GM12801 (cell line): ENCODE results near the gene TEX2.

Experiments used
- TF ChIP-seq, protein P1 (sequence below): IDR thresholded peaks from one replicate; pipeline ENCODE4 v1.5.1; 2011; ENCODE audit warnings: control low read depth; ENCODE audit not compliant: insufficient read length; ENCODE audit errors: extremely low read depth

TEX2 gene

DNA sequence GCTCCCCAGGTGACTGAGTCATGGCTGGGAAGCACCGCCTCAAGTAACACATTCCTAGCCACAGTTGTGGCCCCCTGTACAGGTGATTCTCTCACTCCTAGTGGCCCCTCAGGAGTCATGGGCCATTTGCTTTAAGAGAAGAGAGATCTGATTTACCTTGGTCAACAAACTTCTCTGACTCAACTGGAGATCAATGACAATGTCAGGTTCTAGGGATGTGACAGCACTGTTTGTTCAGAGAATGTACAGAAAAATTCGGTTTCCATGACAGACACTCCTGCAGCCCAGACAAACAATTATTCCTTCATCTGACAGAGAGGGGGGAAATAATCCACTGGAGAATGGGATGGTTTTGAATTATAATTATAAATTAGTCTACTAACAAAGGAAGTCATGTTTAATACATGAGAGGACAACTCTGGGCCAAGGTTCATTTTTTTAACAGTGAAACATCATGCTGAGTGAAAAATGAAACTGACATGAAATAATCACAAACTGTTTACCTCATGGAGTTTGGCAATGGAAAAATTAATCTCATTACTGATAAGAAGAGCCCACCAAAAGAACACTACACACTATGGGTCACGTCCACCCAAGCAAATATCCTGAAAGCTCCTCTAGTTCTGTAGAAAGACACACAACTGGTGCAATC, 142.8 kb downstream of the TEX2 start:
- TF ChIP-seq, protein P1, sequence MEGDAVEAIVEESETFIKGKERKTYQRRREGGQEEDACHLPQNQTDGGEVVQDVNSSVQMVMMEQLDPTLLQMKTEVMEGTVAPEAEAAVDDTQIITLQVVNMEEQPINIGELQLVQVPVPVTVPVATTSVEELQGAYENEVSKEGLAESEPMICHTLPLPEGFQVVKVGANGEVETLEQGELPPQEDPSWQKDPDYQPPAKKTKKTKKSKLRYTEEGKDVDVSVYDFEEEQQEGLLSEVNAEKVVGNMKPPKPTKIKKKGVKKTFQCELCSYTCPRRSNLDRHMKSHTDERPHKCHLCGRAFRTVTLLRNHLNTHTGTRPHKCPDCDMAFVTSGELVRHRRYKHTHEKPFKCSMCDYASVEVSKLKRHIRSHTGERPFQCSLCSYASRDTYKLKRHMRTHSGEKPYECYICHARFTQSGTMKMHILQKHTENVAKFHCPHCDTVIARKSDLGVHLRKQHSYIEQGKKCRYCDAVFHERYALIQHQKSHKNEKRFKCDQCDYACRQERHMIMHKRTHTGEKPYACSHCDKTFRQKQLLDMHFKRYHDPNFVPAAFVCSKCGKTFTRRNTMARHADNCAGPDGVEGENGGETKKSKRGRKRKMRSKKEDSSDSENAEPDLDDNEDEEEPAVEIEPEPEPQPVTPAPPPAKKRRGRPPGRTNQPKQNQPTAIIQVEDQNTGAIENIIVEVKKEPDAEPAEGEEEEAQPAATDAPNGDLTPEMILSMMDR, result no peak

- TF ChIP-seq, protein P1, result no peak
Measured at GRCh38 chr17:64117981-64118979, 144.8 kb downstream of the TEX2 start.

DNA sequence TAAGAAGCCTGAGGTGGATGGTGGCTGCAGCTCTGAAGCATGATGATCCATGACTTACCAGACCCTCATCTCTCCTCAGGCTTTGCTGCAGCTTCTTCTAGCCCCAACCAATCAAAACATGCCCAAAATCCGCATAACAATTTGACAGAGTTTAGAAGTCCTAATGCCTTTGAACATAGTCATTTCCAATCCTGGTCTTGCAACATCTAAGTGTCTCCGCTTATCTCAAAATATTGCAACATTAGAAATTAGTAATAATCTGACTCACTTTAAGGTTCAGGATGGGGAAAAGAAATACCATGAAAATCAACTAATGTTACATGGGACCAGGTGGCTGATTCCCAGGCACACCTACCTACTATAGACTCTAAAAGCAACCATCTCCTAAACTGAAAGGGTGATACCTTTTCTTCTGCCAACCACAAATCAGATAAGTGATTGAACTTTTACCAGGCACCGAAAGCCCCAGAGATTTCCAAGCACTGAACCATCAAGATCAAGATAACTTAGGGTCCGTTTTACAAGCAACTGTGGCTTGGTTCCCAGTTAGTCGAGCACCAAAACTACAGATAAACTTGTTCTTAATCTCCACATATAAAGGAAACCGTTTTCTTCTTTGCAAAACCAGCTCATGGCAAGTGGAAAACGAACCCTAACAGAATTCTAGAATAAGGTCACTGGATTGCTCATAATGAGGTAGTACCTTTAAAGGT, 147.1 kb downstream of the TEX2 start:
- TF ChIP-seq, protein P1, result no peak

DNA sequence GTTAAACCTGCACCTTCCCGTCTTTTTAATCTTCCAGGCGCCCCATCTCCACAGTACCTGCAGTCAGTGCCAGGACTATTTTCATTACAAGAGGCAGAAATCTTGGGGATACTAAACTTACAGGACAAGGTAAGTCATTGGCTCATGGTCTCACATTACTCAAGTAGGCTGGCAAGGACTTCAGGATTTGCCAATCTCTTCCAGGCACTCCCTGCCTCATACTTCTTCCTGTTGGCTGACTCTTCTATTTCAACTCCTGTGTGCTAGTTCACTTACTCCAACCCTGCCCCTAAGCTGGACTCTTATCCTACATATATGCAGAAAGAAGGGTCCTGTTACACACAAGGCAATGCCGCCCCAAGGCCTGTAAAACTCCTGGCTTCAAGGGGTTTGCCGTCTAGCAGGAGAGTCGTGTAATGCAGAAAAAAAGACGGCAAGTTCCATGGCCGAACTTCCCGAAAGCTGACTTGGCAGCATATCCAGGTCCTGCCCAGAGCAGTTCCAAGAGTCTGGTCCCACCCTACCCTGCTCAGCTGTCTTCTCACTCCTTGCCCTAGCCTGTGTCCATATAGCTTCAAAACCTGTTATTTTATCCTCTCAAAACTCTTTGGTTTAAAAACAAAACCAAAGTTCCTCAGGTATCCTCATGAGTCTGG, 147.9 kb downstream of the TEX2 start:
- TF ChIP-seq, protein P1, result no peak

DNA sequence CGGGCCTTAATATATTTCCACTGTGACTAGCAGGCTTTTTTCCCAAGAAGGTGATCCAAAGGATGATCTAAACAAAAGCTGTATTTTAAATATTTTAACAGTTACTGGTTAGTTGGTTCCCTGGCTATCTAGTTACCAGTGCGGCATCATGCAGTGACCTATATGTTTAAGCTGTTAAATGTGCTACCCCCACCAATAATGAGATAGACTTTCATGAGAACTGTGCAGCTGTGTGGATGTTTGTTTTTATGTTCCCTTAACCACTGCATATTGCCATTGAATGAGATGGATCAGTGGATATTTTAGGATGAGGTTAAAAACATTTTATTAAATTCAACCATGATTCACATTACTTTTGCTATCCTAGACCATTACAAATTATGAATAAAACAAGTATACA, 150.1 kb downstream of the TEX2 start:
- TF ChIP-seq, protein P1, result no peak

DNA sequence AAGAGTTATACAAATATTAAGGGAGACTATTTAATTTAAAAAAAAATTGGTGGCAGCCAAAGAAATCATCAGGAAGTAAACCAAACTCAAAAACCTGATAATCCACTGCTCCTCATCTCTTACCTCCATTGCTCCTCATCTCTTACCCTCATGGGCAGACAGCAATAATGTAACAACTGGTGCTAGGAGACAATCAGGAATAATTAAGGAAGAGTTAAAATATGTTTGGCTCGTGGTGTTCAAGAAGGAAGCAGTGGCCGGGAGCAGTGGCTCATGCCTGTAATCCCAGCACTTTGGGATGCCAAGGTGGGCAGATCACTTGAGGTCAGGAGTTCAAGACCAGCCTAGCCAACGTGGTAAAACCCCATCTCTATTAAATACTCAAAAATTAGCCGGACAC, 151.2 kb downstream of the TEX2 start:
- TF ChIP-seq, protein P1, result no peak
